Astrocyte (in vitro differentiated cells and primary cell): ENCODE measurements around the gene ERLIN1. TPM values are rescaled to one million over a fixed set of nuclear protein-coding genes. Genes with fewer than 3 reads are reported as not detected.

ENCODE experiments used
- DNase-seq: peaks from one replicate; pipeline ENCODE4 v3.0.0-alpha.2; 2010; ENCODE audit warnings: low read depth
- FAIRE-seq: peaks from 2 replicates; lab custom pipeline; 2011; peaks lifted over from hg19 to GRCh38; lab: Jason Lieb, UNC
- H2AFZ ChIP-seq: 2 replicates; pipeline ENCODE4 v1.6.0; 2012; ENCODE audit warnings: low read depth, low read length, inconsistent platforms
- H3K27ac ChIP-seq: 2 replicates; pipeline ENCODE4 v1.5.1; 2011; ENCODE audit warnings: low read depth, low read length, inconsistent platforms
- H3K27me3 ChIP-seq: 2 replicates; pipeline ENCODE4 v1.6.0; 2011; ENCODE audit warnings: low read length, inconsistent platforms; ENCODE audit not compliant: insufficient read depth
- H3K36me3 ChIP-seq: 2 replicates; pipeline ENCODE4 v1.5.1; 2011; ENCODE audit warnings: low read length, inconsistent platforms; ENCODE audit not compliant: insufficient read depth
- H3K4me1 ChIP-seq: 2 replicates; pipeline ENCODE4 v1.5.1; 2011; ENCODE audit warnings: low read length, inconsistent platforms; ENCODE audit not compliant: insufficient read depth
- H3K4me2 ChIP-seq: 2 replicates; pipeline ENCODE4 v1.6.0; 2012; ENCODE audit warnings: low read length, inconsistent platforms
- H3K4me3 ChIP-seq: 2 replicates; pipeline ENCODE4 v1.5.1; 2011; ENCODE audit warnings: low read depth, mild to moderate bottlenecking, low read length, inconsistent platforms; ENCODE audit not compliant: insufficient read depth
- H3K79me2 ChIP-seq: 2 replicates; pipeline ENCODE4 v1.6.0; 2012; ENCODE audit warnings: mild to moderate bottlenecking, low read length, inconsistent platforms; ENCODE audit not compliant: insufficient read depth
- H3K9ac ChIP-seq: 2 replicates; pipeline ENCODE4 v1.6.0; 2012; ENCODE audit warnings: mild to moderate bottlenecking, low read length, inconsistent platforms
- H3K9me3 ChIP-seq: 2 replicates; pipeline ENCODE4 v1.5.1; 2012; ENCODE audit warnings: low read depth, mild to moderate bottlenecking, low read length, inconsistent platforms; ENCODE audit not compliant: insufficient read depth
- H4K20me1 ChIP-seq: 2 replicates; pipeline ENCODE4 v1.6.0; 2012; ENCODE audit warnings: low read length, inconsistent platforms; ENCODE audit not compliant: insufficient read depth
- H3K27ac Mint-ChIP-seq: one replicate; pipeline ENCODE4 v1.8.0; 2021; ENCODE audit warnings: mild to moderate bottlenecking, mixed read lengths; ENCODE audit not compliant: unreplicated experiment
- H3K27me3 Mint-ChIP-seq: one replicate; pipeline ENCODE4 v1.8.0; 2021; ENCODE audit warnings: low read depth, mixed read lengths; ENCODE audit not compliant: unreplicated experiment
- H3K36me3 Mint-ChIP-seq: one replicate; pipeline ENCODE4 v1.8.0; 2021; ENCODE audit warnings: low read depth, mixed read lengths; ENCODE audit not compliant: unreplicated experiment
- H3K4me1 Mint-ChIP-seq: one replicate; pipeline ENCODE4 v1.8.0; 2021; ENCODE audit warnings: low read depth, mixed read lengths; ENCODE audit not compliant: unreplicated experiment
- H3K4me3 Mint-ChIP-seq: one replicate; pipeline ENCODE4 v1.8.0; 2021; ENCODE audit warnings: mild to moderate bottlenecking, moderate library complexity, mixed read lengths; ENCODE audit not compliant: unreplicated experiment
- H3K9me3 Mint-ChIP-seq: one replicate; pipeline ENCODE4 v1.8.0; 2021; ENCODE audit warnings: mild to moderate bottlenecking, mixed read lengths; ENCODE audit not compliant: unreplicated experiment
- CTCF ChIP-seq: IDR thresholded peaks from 2 replicates; pipeline ENCODE4 v1.5.1; 2011; ENCODE audit warnings: low read depth, mild to moderate bottlenecking, inconsistent platforms, low read length, moderate library complexity; ENCODE audit not compliant: insufficient read depth
- EZH2 ChIP-seq: IDR thresholded peaks from 2 replicates; pipeline ENCODE4 v1.6.1; 2012; ENCODE audit warnings: mild to moderate bottlenecking, low read length, inconsistent platforms; ENCODE audit not compliant: insufficient read depth
- total RNA-seq: library from RNA; stranded (reverse); gene quantifications from 2 replicates; pipeline ENCODE4 v1.2.1, GENCODE V29; 2021

Gene ERLIN1
- total RNA-seq, 1 donor from 2014 or later: 22.7 TPM

- Histone ChIP-seq H3K79me2 (no peaks in the 10 kb centered on the region), H3K9ac (no peak overlapping the region), H2AFZ (no peak overlapping the region), H3K27me3 (no peaks in the 10 kb centered on the region), H3K9me3 (no peaks in the 10 kb centered on the region), H3K4me3 (no peak overlapping the region), H3K36me3 (no peaks in the 10 kb centered on the region), H3K4me1 (peaks cover 4% of the 10 kb centered on the region), H3K27ac (no peak overlapping the region), H3K4me2 (no peak overlapping the region), H4K20me1 (peaks cover 4% of the 10 kb centered on the region)
- no peak overlapping the region for H3K4me3 Mint-ChIP-seq
- H3K4me1 Mint-ChIP-seq: peaks cover 5% of the 10 kb centered on the region
- DNase-seq: no peak
- H3K36me3 Mint-ChIP-seq: peaks cover 5% of the 10 kb centered on the region
- no peak for FAIRE-seq
- H3K27ac Mint-ChIP-seq: no peak overlapping the region
- no peak for TF ChIP-seq EZH2
- TF ChIP-seq CTCF: no peak
- no peaks in the 10 kb centered on the region for H3K9me3 Mint-ChIP-seq
- no peaks in the 10 kb centered on the region for H3K27me3 Mint-ChIP-seq
Observed at GRCh38 chr10:100146398-100146797, 39.4 kb downstream of the ERLIN1 start.

- no peak overlapping the region for H3K9ac ChIP-seq
- no peak overlapping the region for H2AFZ ChIP-seq
- DNase-seq (no peak), FAIRE-seq (no peak)
- H3K4me3 ChIP-seq: no peak overlapping the region
- H3K4me1 Mint-ChIP-seq: peaks cover 5% of the 10 kb centered on the region
- peaks cover under 1% of the 10 kb centered on the region for H3K4me1 ChIP-seq
- H3K4me3 Mint-ChIP-seq: no peak overlapping the region
- no peaks in the 10 kb centered on the region for H4K20me1 ChIP-seq
- no peak overlapping the region for H3K4me2 ChIP-seq
- H3K27ac ChIP-seq: no peak overlapping the region
- no peaks in the 10 kb centered on the region for H3K79me2 ChIP-seq
- no peaks in the 10 kb centered on the region for H3K9me3 ChIP-seq
- TF ChIP-seq CTCF (no peak), EZH2 (no peak)
- no peak overlapping the region for H3K27ac Mint-ChIP-seq
- no peaks in the 10 kb centered on the region for H3K27me3 Mint-ChIP-seq
- no peaks in the 10 kb centered on the region for H3K27me3 ChIP-seq
- peaks cover 3% of the 10 kb centered on the region for H3K36me3 Mint-ChIP-seq
- H3K36me3 ChIP-seq: no peaks in the 10 kb centered on the region
- no peaks in the 10 kb centered on the region for H3K9me3 Mint-ChIP-seq
Observed at GRCh38 chr10:100143756-100144155, 42.1 kb downstream of the ERLIN1 start.

GRCh38 chr10:100141446-100142087 lies 44.3 kb downstream of the ERLIN1 start:
- no peaks in the 10 kb centered on the region for H3K9me3 ChIP-seq
- no peak overlapping the region for H3K9ac ChIP-seq
- H3K27me3 ChIP-seq: no peaks in the 10 kb centered on the region
- no peaks in the 10 kb centered on the region for H3K4me1 Mint-ChIP-seq
- H3K4me3 Mint-ChIP-seq: no peak overlapping the region
- DNase-seq (no peak), FAIRE-seq (no peak)
- H3K27me3 Mint-ChIP-seq: peaks cover under 1% of the 10 kb centered on the region
- H3K4me1 ChIP-seq: no peaks in the 10 kb centered on the region
- no peaks in the 10 kb centered on the region for H3K79me2 ChIP-seq
- peaks cover 1% of the 10 kb centered on the region for H3K36me3 Mint-ChIP-seq
- H3K27ac Mint-ChIP-seq: no peak overlapping the region
- no peak overlapping the region for H3K4me3 ChIP-seq
- no peaks in the 10 kb centered on the region for H4K20me1 ChIP-seq
- no peak overlapping the region for H3K27ac ChIP-seq
- TF ChIP-seq CTCF (no peak), EZH2 (no peak)
- no peak overlapping the region for H3K4me2 ChIP-seq
- no peaks in the 10 kb centered on the region for H3K36me3 ChIP-seq
- no peaks in the 10 kb centered on the region for H3K9me3 Mint-ChIP-seq
- H2AFZ ChIP-seq: no peak overlapping the region
